NCI-H2171 (cell line): ENCODE measurements around the gene LAMB1.
"Not testable (repeated sequence)": the region's sequence is repeated elsewhere in the genome, so short reads cannot be mapped to it uniquely, and the experiment has no call there.

ENCODE experiments used
- DNase-seq: peaks from one replicate; lab custom pipeline; 2025; lab: John Stamatoyannopoulos, UW

The LAMB1 gene

GRCh38 chr7:107971613-107972012 is 31.3 kb downstream of the LAMB1 start:
- DNase-seq, result no peak

GRCh38 chr7:107971100-107971499 is 31.9 kb downstream of the LAMB1 start:
- DNase-seq, result no peak

GRCh38 chr7:107969856-107970255 is 33.1 kb downstream of the LAMB1 start:
- no peak for DNase-seq

GRCh38 chr7:107968449-107968848 is 34.5 kb downstream of the LAMB1 start:
- DNase-seq, result no peak

GRCh38 chr7:107967420-107967819 is 35.5 kb downstream of the LAMB1 start:
- no peak for DNase-seq

GRCh38 chr7:107966711-107967110 is 36.2 kb downstream of the LAMB1 start:
- DNase-seq, result no peak

- DNase-seq, result no peak
These were observed 38.5 kb downstream of the LAMB1 start for GRCh38 chr7:107964510-107964909.

GRCh38 chr7:107962817-107963216 is 40.1 kb downstream of the LAMB1 start:
- no peak for DNase-seq

- DNase-seq, result peak; percentile 33
These were observed 41.6 kb downstream of the LAMB1 start for GRCh38 chr7:107961405-107961804.

- peak; percentile 34 for DNase-seq
These were observed 42.7 kb downstream of the LAMB1 start for GRCh38 chr7:107960272-107960671.

- DNase-seq, result no peak
These were observed 43.4 kb downstream of the LAMB1 start for GRCh38 chr7:107959527-107959898.

GRCh38 chr7:107958764-107959526 is 44.0 kb downstream of the LAMB1 start:
- DNase-seq, result no peak

GRCh38 chr7:107957436-107957835 is 45.5 kb downstream of the LAMB1 start:
- DNase-seq, result no peak

GRCh38 chr7:107956950-107957349 is 46.0 kb downstream of the LAMB1 start:
- not testable (repeated sequence) for DNase-seq

- no peak for DNase-seq
These were observed 47.6 kb downstream of the LAMB1 start for GRCh38 chr7:107955394-107955793.

GRCh38 chr7:107953924-107954303 is 49.0 kb downstream of the LAMB1 start:
- no peak for DNase-seq

- DNase-seq, result no peak
These were observed 49.6 kb downstream of the LAMB1 start for GRCh38 chr7:107953265-107953923.

- no peak for DNase-seq
These were observed 51.1 kb downstream of the LAMB1 start for GRCh38 chr7:107951896-107952295.

GRCh38 chr7:107951172-107951787 is 51.7 kb downstream of the LAMB1 start:
- DNase-seq, result no peak

GRCh38 chr7:107949443-107949935 is 53.5 kb downstream of the LAMB1 start:
- no peak for DNase-seq

- no peak for DNase-seq
These were observed 54.1 kb downstream of the LAMB1 start for GRCh38 chr7:107948645-107949442.

GRCh38 chr7:107946881-107947280 is 56.1 kb downstream of the LAMB1 start:
- DNase-seq, result no peak
